ENCODE results near the gene SLC7A1.

Gene SLC7A1

GRCh38 chr13:29532821-29533220, 62.7 kb downstream of the SLC7A1 start:
- Histone ChIP-seq H3K79me1 (ENCODE audit: low read length) (peaks cover 7% of the 10 kb centered on the region), H3K4ac (ENCODE audit: low read depth, low read length) (no peak overlapping the region), H4K12ac (ENCODE audit: low read depth, low read length) (no peak overlapping the region), H2AFZ (ENCODE audit: insufficient read depth, low read length, poor library complexity) (no peak overlapping the region), H2BK5ac (ENCODE audit: low read depth, low read length, poor library complexity) (peak overlapping the region; percentile 41), H3K4me3 (ENCODE audit: low read depth, low read length) (no peak overlapping the region), H2AK5ac (ENCODE audit: low read length) (no peak overlapping the region), H3K4me2 (ENCODE audit: low read length) (no peak overlapping the region), H3K4me1 (ENCODE audit: control insufficient read depth in 1 of 2, insufficient read depth in 2 of 2, low read length in 2 of 2) (peaks cover 20 to 21% of the 10 kb centered on the region in 2 experiments), H3K14ac (ENCODE audit: low read length) (no peak overlapping the region), H3K9me3 (ENCODE audit: insufficient read depth, low read depth, low read length) (peaks cover 2% of the 10 kb centered on the region), H2BK12ac (ENCODE audit: low read length) (no peak overlapping the region), H3K27ac (ENCODE audit: low read depth, low read length) (peak overlapping the region; percentile 68), H3K18ac (ENCODE audit: low read length) (no peak overlapping the region), H3K36me3 (ENCODE audit: control insufficient read depth in 1 of 2, insufficient read depth in 2 of 2, low read length in 2 of 2) (peaks cover 22 to 33% of the 10 kb centered on the region in 2 experiments), H3K23ac (ENCODE audit: low read length) (no peak overlapping the region), H4K8ac (ENCODE audit: low read depth, low read length) (no peak overlapping the region), H3K79me2 (ENCODE audit: control insufficient read depth, insufficient read depth, low read length, poor library complexity) (peaks cover 1% of the 10 kb centered on the region), H3K9ac (ENCODE audit: low read length) (no peak overlapping the region), H3K27me3 (ENCODE audit: insufficient read depth, low read length) (no peaks in the 10 kb centered on the region), H2BK120ac (ENCODE audit: insufficient read depth, low read length, poor library complexity) (peak overlapping the region; percentile 9), H4K91ac (ENCODE audit: low read depth, low read length) (peak overlapping the region; percentile 38)
- DNase-seq, result peak; percentile 80 to 86
- WGBS (ENCODE audit: extremely low coverage, insufficient coverage, insufficient read length), result no CpG with 5 or more reads among the region's 17 CpGs

GRCh38 chr13:29532116-29532515, 63.4 kb downstream of the SLC7A1 start:
- H4K12ac ChIP-seq (ENCODE audit: low read depth, low read length), result no peak overlapping the region
- H2AK5ac ChIP-seq (ENCODE audit: low read length), result no peak overlapping the region
- no peak overlapping the region for H2BK12ac ChIP-seq (ENCODE audit: low read length)
- peaks cover 26 to 38% of the 10 kb centered on the region in 2 experiments for H3K36me3 ChIP-seq (ENCODE audit: control insufficient read depth in 1 of 2, insufficient read depth in 2 of 2, low read length in 2 of 2)
- peak overlapping the region; percentile 71 for H3K27ac ChIP-seq (ENCODE audit: low read depth, low read length)
- H3K4me1 ChIP-seq (ENCODE audit: control insufficient read depth in 1 of 2, insufficient read depth in 2 of 2, low read length in 2 of 2), result peaks cover 17 to 19% of the 10 kb centered on the region in 2 experiments
- H4K91ac ChIP-seq (ENCODE audit: low read depth, low read length), result no peak overlapping the region
- H3K27me3 ChIP-seq (ENCODE audit: insufficient read depth, low read length), result no peaks in the 10 kb centered on the region
- peaks cover 7% of the 10 kb centered on the region for H3K79me1 ChIP-seq (ENCODE audit: low read length)
- H3K4me3 ChIP-seq (ENCODE audit: low read depth, low read length), result no peak overlapping the region
- H2AFZ ChIP-seq (ENCODE audit: insufficient read depth, low read length, poor library complexity), result no peak overlapping the region
- DNase-seq, result peak; percentile 96 to 98
- no peak overlapping the region for H3K9ac ChIP-seq (ENCODE audit: low read length)
- H2BK5ac ChIP-seq (ENCODE audit: low read depth, low read length, poor library complexity), result no peak overlapping the region
- no peak overlapping the region for H3K4me2 ChIP-seq (ENCODE audit: low read length)
- no peak overlapping the region for H3K14ac ChIP-seq (ENCODE audit: low read length)
- WGBS (ENCODE audit: extremely low coverage, insufficient coverage, insufficient read length), result no CpG with 5 or more reads among the region's 5 CpGs
- H3K4ac ChIP-seq (ENCODE audit: low read depth, low read length), result no peak overlapping the region
- no peak overlapping the region for H3K18ac ChIP-seq (ENCODE audit: low read length)
- peaks cover 2% of the 10 kb centered on the region for H3K9me3 ChIP-seq (ENCODE audit: insufficient read depth, low read depth, low read length)
- H4K8ac ChIP-seq (ENCODE audit: low read depth, low read length), result no peak overlapping the region
- H2BK120ac ChIP-seq (ENCODE audit: insufficient read depth, low read length, poor library complexity), result no peak overlapping the region
- H3K23ac ChIP-seq (ENCODE audit: low read length), result no peak overlapping the region
- no peaks in the 10 kb centered on the region for H3K79me2 ChIP-seq (ENCODE audit: control insufficient read depth, insufficient read depth, low read length, poor library complexity)

- Histone ChIP-seq H3K9ac (ENCODE audit: low read length) (no peak overlapping the region), H3K27ac (ENCODE audit: low read depth, low read length) (no peak overlapping the region), H3K36me3 (ENCODE audit: control insufficient read depth in 1 of 2, insufficient read depth in 2 of 2, low read length in 2 of 2) (peaks cover 29 to 39% of the 10 kb centered on the region in 2 experiments), H2BK5ac (ENCODE audit: low read depth, low read length, poor library complexity) (no peak overlapping the region), H3K23ac (ENCODE audit: low read length) (no peak overlapping the region), H3K4me2 (ENCODE audit: low read length) (no peak overlapping the region), H2AK5ac (ENCODE audit: low read length) (peak overlapping the region; percentile 7), H3K18ac (ENCODE audit: low read length) (no peak overlapping the region), H4K12ac (ENCODE audit: low read depth, low read length) (no peak overlapping the region), H3K9me3 (ENCODE audit: insufficient read depth, low read depth, low read length) (peaks cover 2% of the 10 kb centered on the region), H3K79me2 (ENCODE audit: control insufficient read depth, insufficient read depth, low read length, poor library complexity) (no peaks in the 10 kb centered on the region), H2BK120ac (ENCODE audit: insufficient read depth, low read length, poor library complexity) (no peak overlapping the region), H3K27me3 (ENCODE audit: insufficient read depth, low read length) (no peaks in the 10 kb centered on the region), H2AFZ (ENCODE audit: insufficient read depth, low read length, poor library complexity) (no peak overlapping the region), H3K4me3 (ENCODE audit: low read depth, low read length) (no peak overlapping the region), H3K4me1 (ENCODE audit: control insufficient read depth in 1 of 2, insufficient read depth in 2 of 2, low read length in 2 of 2) (peaks cover 13 to 15% of the 10 kb centered on the region in 2 experiments), H3K4ac (ENCODE audit: low read depth, low read length) (no peak overlapping the region), H2BK12ac (ENCODE audit: low read length) (no peak overlapping the region), H3K14ac (ENCODE audit: low read length) (no peak overlapping the region), H3K79me1 (ENCODE audit: low read length) (peaks cover 7% of the 10 kb centered on the region), H4K91ac (ENCODE audit: low read depth, low read length) (peak overlapping the region; percentile 73), H4K8ac (ENCODE audit: low read depth, low read length) (peak overlapping the region; percentile 32)
- no CpG with 5 or more reads among the region's 5 CpGs for WGBS (ENCODE audit: extremely low coverage, insufficient coverage, insufficient read length)
- peak in 1 of 2 donors; percentile 63 for DNase-seq
These were observed 64.6 kb downstream of the SLC7A1 start for GRCh38 chr13:29530901-29531300.

- Histone ChIP-seq H3K23ac (ENCODE audit: low read length) (no peak overlapping the region), H4K8ac (ENCODE audit: low read depth, low read length) (no peak overlapping the region), H2AFZ (ENCODE audit: insufficient read depth, low read length, poor library complexity) (no peak overlapping the region), H2BK5ac (ENCODE audit: low read depth, low read length, poor library complexity) (no peak overlapping the region), H4K91ac (ENCODE audit: low read depth, low read length) (no peak overlapping the region), H3K9me3 (ENCODE audit: insufficient read depth, low read depth, low read length) (no peaks in the 10 kb centered on the region), H3K4me3 (ENCODE audit: low read depth, low read length) (no peak overlapping the region), H2AK5ac (ENCODE audit: low read length) (no peak overlapping the region), H2BK12ac (ENCODE audit: low read length) (peak overlapping the region; percentile 19), H3K4me2 (ENCODE audit: low read length) (no peak overlapping the region), H3K36me3 (ENCODE audit: control insufficient read depth in 1 of 2, insufficient read depth in 2 of 2, low read length in 2 of 2) (peaks cover 28 to 39% of the 10 kb centered on the region in 2 experiments), H3K79me2 (ENCODE audit: control insufficient read depth, insufficient read depth, low read length, poor library complexity) (no peaks in the 10 kb centered on the region), H3K27me3 (ENCODE audit: insufficient read depth, low read length) (no peaks in the 10 kb centered on the region), H4K12ac (ENCODE audit: low read depth, low read length) (no peak overlapping the region), H3K18ac (ENCODE audit: low read length) (no peak overlapping the region), H3K14ac (ENCODE audit: low read length) (no peak overlapping the region), H3K4ac (ENCODE audit: low read depth, low read length) (no peak overlapping the region), H3K9ac (ENCODE audit: low read length) (no peak overlapping the region), H2BK120ac (ENCODE audit: insufficient read depth, low read length, poor library complexity) (no peak overlapping the region), H3K27ac (ENCODE audit: low read depth, low read length) (no peak overlapping the region), H3K4me1 (ENCODE audit: control insufficient read depth in 1 of 2, insufficient read depth in 2 of 2, low read length in 2 of 2) (peaks cover 13 to 15% of the 10 kb centered on the region in 2 experiments), H3K79me1 (ENCODE audit: low read length) (peaks cover 7% of the 10 kb centered on the region)
- WGBS (ENCODE audit: extremely low coverage, insufficient coverage, insufficient read length), result no CpG with 5 or more reads among the region's 5 CpGs
- DNase-seq, result peak; percentile 54 to 79
These were observed 65.7 kb downstream of the SLC7A1 start for GRCh38 chr13:29529754-29530153.

Measured in trophoblast cell (in vitro differentiated cells and primary cell).